Coronary artery (tissue), 2 donors: ENCODE measurements around the gene CCDC137.

Source experiments
- DNase-seq: peaks from one replicate; pipeline ENCODE4 v3.0.0-alpha.2; 2017; ENCODE audit warnings: low spot score
- H3K27ac ChIP-seq, 2 donors: fragments of 200-600 bp; sonication (generic); one replicate each; pipeline ENCODE4 v1.5.1; 2016 to 2019
- H3K4me3 ChIP-seq: fragments of 200-600 bp; sonication (generic); 2 replicates; pipeline ENCODE4 v1.5.1; 2016; ENCODE audit warnings: mild to moderate bottlenecking, moderate library complexity
- CTCF ChIP-seq: fragments of 200-600 bp; sonication (generic); IDR thresholded peaks from one replicate; pipeline ENCODE4 v1.5.1; 2019; ENCODE audit warnings: antibody characterized with exemption

Gene CCDC137

DNA sequence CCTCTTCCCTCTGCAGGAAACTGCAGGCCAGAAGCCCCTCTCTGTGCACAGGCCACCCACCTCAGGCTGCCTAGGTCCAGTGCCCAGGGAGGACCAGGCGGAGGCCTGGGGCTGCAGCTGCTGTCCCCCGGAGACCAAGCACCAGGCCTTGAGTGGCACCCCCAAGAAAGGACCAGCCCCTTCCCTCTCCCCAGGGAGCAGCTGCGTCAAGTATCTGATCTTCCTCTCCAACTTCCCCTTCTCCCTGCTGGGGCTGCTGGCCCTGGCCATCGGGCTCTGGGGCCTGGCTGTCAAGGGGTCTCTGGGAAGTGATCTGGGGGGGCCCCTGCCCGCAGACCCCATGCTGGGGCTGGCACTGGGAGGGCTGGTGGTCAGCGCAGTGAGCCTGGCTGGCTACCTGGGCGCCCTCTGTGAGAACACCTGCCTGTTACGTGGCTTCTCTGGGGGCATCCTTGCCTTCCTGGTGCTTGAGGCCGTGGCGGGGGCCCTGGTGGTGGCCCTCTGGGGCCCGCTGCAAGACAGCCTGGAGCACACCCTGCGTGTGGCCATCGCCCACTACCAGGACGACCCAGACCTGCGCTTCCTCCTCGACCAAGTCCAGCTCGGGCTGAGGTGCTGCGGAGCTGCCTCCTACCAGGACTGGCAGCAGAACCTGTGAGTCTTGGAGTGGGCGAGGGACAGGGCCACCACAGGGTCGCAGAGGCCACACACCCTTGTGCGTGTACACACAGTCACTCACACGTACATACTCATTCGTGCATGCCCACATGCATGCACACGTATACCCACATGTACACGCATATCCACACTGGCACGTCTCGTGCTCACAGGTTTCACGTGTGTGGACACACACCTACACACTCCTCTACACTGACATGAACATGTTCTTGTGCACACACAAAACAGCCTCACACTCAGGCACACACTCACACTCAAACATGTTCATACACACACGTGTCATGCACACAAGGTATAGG is 21.3 kb upstream of the CCDC137 start:
- no peak overlapping the region for H3K4me3 ChIP-seq
- H3K27ac ChIP-seq: no peak overlapping the region
- TF ChIP-seq CTCF: no peak
- no peak for DNase-seq

DNA sequence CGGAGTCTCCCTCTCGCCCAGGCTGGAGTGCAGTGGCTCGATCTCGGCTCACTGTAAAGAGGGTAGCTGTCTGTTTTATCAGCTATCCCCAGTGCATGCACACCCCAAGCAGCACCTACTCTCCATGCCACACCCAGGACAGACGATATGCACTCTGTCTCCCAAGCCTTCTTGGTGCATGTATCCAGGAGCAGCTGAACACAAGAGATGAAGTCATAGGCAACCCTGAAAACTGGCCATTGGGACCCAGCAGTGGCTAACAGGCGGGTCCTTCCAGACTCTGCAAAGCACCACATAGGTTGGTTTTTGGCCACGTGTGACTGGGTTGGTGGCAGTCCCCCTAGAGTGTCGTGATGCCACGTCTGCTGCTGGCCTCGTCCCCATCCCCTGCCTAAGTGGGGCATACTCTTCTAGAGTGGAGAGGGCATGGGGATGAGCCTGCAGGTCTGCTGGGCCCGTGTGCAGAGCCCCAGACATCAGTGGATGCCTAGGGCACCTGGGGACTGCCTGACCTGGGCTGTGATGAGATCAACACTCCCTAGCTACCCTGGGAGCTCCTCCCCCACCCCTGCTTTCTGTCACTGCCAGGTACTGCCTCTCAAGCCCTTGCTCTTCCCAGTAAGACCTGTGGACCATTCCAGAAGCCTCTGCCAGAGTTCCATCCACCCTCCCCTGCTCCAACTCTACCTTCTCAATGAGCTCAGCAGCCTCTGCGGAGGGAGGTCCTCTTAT is 19.5 kb upstream of the CCDC137 start:
- Histone ChIP-seq H3K4me3 (no peak overlapping the region), H3K27ac (no peak overlapping the region)
- DNase-seq: no peak
- TF ChIP-seq CTCF: no peak

DNA sequence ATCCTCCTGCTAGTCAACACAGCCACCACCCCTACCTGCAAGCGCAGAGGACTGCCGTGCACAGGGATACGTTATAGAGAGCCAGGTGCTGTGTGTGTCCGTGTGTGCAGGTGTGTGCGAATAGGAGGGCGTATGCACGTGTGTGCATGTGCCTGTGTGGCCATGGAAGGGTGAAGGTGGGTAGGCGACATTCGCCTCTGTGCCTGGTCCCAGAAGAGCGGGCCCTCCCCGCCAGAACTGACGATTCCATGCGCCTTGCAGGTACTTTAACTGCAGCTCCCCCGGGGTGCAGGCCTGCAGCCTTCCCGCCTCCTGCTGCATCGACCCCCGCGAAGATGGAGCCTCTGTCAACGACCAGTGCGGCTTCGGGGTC is 18.9 kb upstream of the CCDC137 start:
- no peak overlapping the region for H3K4me3 ChIP-seq
- H3K27ac ChIP-seq: no peak overlapping the region
- no peak for DNase-seq
- TF ChIP-seq CTCF: no peak

- no peak for DNase-seq
- TF ChIP-seq CTCF: no peak
- H3K27ac ChIP-seq: no peak overlapping the region
- H3K4me3 ChIP-seq: no peak overlapping the region
These were observed 18.4 kb upstream of the CCDC137 start for GRCh38 chr17:81648013-81648706.

DNA sequence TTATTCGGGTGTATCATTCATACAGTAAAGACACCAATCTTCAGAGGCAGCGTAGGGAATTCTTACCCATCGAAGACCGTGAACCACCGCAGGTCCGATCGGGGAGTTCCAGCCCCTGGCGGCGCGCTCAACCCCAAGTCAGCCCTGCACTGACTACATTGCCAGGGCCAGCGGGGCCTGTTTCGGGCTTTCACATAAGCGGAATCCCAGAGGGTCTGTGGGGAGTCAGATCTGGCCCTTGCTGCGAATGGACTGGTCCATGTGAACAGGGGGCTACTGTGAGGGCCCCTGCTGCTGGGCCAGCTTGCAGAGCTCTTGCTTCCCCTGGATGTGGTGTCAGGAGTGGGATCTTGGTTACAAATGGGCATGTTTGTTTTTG is 17.8 kb upstream of the CCDC137 start:
- no peak overlapping the region for H3K4me3 ChIP-seq
- no peak overlapping the region for H3K27ac ChIP-seq
- DNase-seq: no peak
- no peak for TF ChIP-seq CTCF

GRCh38 chr17:81650951-81651350 is 15.6 kb upstream of the CCDC137 start:
- no peak for TF ChIP-seq CTCF
- DNase-seq: no peak
- Histone ChIP-seq H3K4me3 (no peak overlapping the region), H3K27ac (no peak overlapping the region)
